ENCODE data around the gene STX1B. TPM values are rescaled to one million over a fixed set of nuclear protein-coding genes. Genes with fewer than 3 reads are reported as not detected.

The STX1B gene
- total RNA-seq, 3 donors from 2014 or later (not counting 1 experiment from before 2014, with no cell fraction given), result 0.14 to 1.6 (median 0.32) TPM

DNA sequence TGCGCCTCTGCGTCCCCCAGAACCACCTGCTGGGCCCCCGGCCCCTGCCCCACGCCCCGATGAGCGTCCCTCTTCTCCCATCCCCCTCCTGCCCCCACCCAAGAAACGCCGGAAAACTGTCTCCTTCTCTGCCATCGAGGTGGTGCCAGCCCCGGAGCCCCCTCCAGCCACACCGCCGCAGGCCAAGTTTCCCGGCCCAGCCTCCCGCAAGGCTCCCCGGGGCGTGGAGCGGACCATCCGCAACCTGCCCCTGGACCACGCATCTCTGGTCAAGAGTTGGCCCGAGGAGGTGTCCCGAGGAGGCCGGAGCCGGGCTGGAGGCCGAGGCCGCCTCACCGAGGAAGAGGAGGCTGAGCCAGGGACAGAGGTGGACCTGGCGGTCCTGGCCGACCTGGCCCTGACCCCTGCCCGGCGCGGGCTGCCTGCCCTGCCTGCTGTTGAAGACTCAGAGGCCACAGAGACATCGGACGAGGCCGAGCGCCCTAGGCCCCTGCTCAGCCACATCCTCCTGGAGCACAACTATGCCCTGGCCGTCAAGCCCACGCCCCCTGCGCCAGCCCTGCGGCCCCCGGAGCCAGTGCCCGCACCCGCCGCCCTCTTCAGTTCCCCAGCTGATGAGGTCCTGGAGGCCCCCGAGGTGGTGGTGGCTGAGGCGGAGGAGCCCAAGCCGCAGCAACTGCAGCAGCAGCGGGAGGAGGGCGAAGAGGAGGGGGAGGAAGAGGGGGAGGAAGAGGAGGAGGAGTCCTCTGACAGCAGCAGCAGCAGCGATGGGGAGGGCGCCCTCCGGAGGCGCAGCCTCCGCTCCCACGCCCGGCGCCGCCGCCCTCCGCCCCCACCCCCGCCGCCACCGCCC is 31.0 kb downstream of the STX1B start:
- Histone ChIP-seq H3K27me3 (ENCODE audit: control insufficient read depth, insufficient read depth, low read length) (no peaks in the 10 kb centered on the region), H3K36me3 (ENCODE audit: control insufficient read depth, insufficient read depth, low read length) (peaks cover 34% of the 10 kb centered on the region), H3K4me3 (ENCODE audit: low read length) (no peak overlapping the region), H3K4me1 (ENCODE audit: control insufficient read depth, insufficient read depth, low read length) (no peaks in the 10 kb centered on the region), H3K27ac (ENCODE audit: low read length) (no peak overlapping the region), H3K9me3 (ENCODE audit: control insufficient read depth, insufficient read depth, low read length) (no peaks in the 10 kb centered on the region)
- Mint-ChIP-seq H3K4me3 (no peak overlapping the region), H3K27ac (no peak overlapping the region), H3K4me1 (peaks cover 0 to 27% of the 10 kb centered on the region in 2 donors), H3K9me3 (no peaks in the 10 kb centered on the region), H3K36me3 (no peaks in the 10 kb centered on the region), H3K27me3 (ENCODE audit: low read depth in 2 of 2) (no peaks in the 10 kb centered on the region)
- TF ChIP-seq, protein P1, sequence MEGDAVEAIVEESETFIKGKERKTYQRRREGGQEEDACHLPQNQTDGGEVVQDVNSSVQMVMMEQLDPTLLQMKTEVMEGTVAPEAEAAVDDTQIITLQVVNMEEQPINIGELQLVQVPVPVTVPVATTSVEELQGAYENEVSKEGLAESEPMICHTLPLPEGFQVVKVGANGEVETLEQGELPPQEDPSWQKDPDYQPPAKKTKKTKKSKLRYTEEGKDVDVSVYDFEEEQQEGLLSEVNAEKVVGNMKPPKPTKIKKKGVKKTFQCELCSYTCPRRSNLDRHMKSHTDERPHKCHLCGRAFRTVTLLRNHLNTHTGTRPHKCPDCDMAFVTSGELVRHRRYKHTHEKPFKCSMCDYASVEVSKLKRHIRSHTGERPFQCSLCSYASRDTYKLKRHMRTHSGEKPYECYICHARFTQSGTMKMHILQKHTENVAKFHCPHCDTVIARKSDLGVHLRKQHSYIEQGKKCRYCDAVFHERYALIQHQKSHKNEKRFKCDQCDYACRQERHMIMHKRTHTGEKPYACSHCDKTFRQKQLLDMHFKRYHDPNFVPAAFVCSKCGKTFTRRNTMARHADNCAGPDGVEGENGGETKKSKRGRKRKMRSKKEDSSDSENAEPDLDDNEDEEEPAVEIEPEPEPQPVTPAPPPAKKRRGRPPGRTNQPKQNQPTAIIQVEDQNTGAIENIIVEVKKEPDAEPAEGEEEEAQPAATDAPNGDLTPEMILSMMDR (IDR thresholded peaks at IDR 0.05), result no peak
- 96% methylated on average over 61 of the region's 62 CpGs for WGBS (ENCODE audit: insufficient coverage)
- ATAC-seq, result no peak
- no peak for DNase-seq
- intact Hi-C loops (cut with micrococcal nuclease), result no loop called here

DNA sequence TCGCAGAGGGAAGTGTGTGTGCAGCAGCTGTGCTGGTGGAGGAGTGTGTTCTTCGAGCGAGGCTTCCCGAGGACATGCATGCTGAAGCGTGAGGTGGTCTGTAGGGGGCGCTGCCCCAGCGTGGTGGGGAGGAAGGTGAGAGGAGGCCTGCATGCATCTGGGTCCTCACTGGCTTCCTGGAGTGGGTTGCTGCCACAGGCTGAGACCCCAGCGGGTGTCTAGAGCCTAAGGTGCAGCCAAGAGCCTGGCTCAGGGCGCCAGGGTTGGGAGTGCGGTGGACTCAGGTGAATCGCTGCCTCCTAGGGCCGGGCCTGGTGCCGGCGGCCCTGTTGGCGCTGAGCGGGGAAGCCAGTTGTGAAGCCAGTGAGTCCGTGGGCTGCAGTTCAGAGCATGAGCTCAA is 32.9 kb downstream of the STX1B start:
- WGBS (ENCODE audit: insufficient coverage), result 91% methylated on average over 17 of the region's 17 CpGs

GRCh38 chr16:30976486-30976885 is 34.0 kb downstream of the STX1B start:
- Histone ChIP-seq H3K27me3 (ENCODE audit: control insufficient read depth, insufficient read depth, low read length) (no peaks in the 10 kb centered on the region), H3K36me3 (ENCODE audit: control insufficient read depth, insufficient read depth, low read length) (peaks cover 54% of the 10 kb centered on the region), H3K27ac (ENCODE audit: low read length) (no peak overlapping the region), H3K4me1 (ENCODE audit: control insufficient read depth, insufficient read depth, low read length) (no peaks in the 10 kb centered on the region), H3K4me3 (ENCODE audit: low read length) (no peak overlapping the region), H3K9me3 (ENCODE audit: control insufficient read depth, insufficient read depth, low read length) (no peaks in the 10 kb centered on the region)
- no peaks in the 10 kb centered on the region for H3K27me3 Mint-ChIP-seq (ENCODE audit: low read depth in 2 of 2)
- WGBS (ENCODE audit: insufficient coverage), result 96% methylated on average over 4 of the region's 4 CpGs
- intact Hi-C loops (cut with micrococcal nuclease), result no loop called here
- no peak overlapping the region for H3K4me3 Mint-ChIP-seq
- H3K9me3 Mint-ChIP-seq, result no peaks in the 10 kb centered on the region
- ATAC-seq, result no peak
- DNase-seq, result no peak
- peaks cover 0 to 28% of the 10 kb centered on the region in 2 donors for H3K4me1 Mint-ChIP-seq
- TF ChIP-seq, protein P1 (IDR thresholded peaks at IDR 0.05), result no peak
- no peaks in the 10 kb centered on the region for H3K36me3 Mint-ChIP-seq
- peak overlapping the region in 1 of 2 donors; percentile 49 for H3K27ac Mint-ChIP-seq

More for the DNA sequence above, 32.9 kb downstream of the STX1B start:
- H3K9me3 Mint-ChIP-seq, result no peaks in the 10 kb centered on the region
- H3K36me3 ChIP-seq (ENCODE audit: control insufficient read depth, insufficient read depth, low read length), result peaks cover 46% of the 10 kb centered on the region
- H3K4me1 ChIP-seq (ENCODE audit: control insufficient read depth, insufficient read depth, low read length), result no peaks in the 10 kb centered on the region
- no peaks in the 10 kb centered on the region for H3K27me3 ChIP-seq (ENCODE audit: control insufficient read depth, insufficient read depth, low read length)
- peaks cover 0 to 30% of the 10 kb centered on the region in 2 donors for H3K4me1 Mint-ChIP-seq
- ATAC-seq (peak in 1 of 3 donors; percentile 29), DNase-seq (peak in 1 of 2 donors; percentile 44)
- no peaks in the 10 kb centered on the region for H3K27me3 Mint-ChIP-seq (ENCODE audit: low read depth in 2 of 2)
- no peak overlapping the region for H3K4me3 ChIP-seq (ENCODE audit: low read length)
- peak overlapping the region in 1 of 2 donors; percentile 60 for H3K27ac Mint-ChIP-seq
- H3K9me3 ChIP-seq (ENCODE audit: control insufficient read depth, insufficient read depth, low read length), result no peaks in the 10 kb centered on the region
- no peaks in the 10 kb centered on the region for H3K36me3 Mint-ChIP-seq
- H3K4me3 Mint-ChIP-seq, result no peak overlapping the region
- intact Hi-C loops (cut with micrococcal nuclease), result no loop called here
- H3K27ac ChIP-seq (ENCODE audit: low read length), result no peak overlapping the region
- TF ChIP-seq, protein P1 (IDR thresholded peaks at IDR 0.05), result peak; percentile 14
